GOT3 (cell line): ENCODE results near the gene MBP.
"Not testable (repeated sequence)": the region's sequence is repeated elsewhere in the genome, so short reads cannot be mapped to it uniquely, and the experiment has no call there.

Experiments
- DNase-seq: peaks from one replicate; lab custom pipeline; 2025; ENCODE audit warnings: mixed read lengths; lab: John Stamatoyannopoulos, UW

The MBP gene

GRCh38 chr18:76970770-76971559, 161.6 kb downstream of the MBP start:
- no peak for DNase-seq

GRCh38 chr18:76967721-76968472, 164.7 kb downstream of the MBP start:
- no peak for DNase-seq

DNA sequence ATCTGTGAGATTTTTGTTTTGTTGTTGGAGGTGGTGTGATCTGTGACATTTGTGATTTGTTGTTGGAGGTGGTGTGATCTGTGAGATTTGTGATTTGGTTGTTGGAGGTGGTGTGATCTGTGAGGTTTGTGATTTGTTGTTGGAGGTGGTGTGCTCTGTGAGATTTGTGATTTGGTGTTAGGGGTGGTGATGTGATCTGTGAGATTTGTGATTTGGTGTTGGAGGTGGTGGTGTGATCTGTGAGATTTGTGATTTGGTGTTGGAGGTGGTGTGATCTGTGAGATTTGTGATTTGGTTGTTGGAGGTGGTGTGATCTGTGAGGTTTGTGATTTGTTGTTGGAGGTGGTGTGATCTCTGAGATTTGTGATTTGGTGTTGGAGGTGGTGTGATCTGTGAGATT, 165.3 kb downstream of the MBP start:
- DNase-seq, result not testable (repeated sequence)

DNA sequence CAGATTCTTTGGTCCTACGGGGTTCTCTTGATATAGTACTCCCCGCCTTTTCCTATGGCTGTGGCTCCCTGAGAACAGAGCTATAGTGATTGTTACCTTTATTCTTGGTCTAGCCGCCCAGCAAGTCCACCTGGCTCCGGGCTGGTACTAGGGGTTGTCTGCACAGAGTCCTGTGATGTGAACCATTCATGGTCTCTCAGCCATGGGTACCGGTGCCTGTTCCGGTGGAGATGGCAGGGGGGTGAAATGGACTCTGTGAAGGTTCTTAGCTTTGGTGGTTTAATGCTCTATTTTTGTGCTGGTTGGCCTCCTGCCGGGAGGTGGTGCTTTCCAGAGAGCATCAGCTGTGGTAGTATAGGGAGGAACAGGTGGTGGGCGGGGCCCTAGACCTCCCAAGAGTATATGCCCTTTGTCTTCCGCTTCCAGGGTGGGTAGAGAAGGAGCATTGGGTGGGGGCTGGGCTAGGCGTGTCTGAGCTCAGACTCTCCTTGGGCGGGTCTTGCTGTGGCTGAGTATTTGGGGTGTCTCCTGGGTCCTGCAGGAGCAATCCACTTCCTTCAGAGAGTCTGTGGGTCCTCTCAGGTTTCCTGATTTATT, 166.9 kb downstream of the MBP start:
- DNase-seq, result not testable (repeated sequence)

- DNase-seq, result no peak
These were observed 168.6 kb downstream of the MBP start for GRCh38 chr18:76963936-76964335.

DNA sequence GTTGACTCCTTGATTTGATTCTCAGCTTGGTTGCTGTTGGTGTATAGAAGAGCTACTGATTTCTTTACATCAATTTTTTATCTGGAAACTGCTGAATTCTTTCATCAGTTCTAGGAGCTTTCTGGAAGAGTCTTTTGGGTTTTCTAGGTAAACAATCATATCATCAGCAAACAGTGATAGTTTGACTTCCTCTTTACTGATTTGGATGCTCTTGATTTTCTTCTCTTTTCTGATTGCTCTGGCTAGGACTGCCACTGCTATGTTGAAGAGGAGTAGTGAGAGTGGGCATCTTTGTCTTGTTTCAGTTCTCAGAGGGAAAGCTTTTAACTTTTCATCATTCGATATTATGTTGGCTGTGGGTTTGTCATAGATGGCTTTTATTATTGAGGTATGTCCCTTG, 169.7 kb downstream of the MBP start:
- DNase-seq, result no peak

DNA sequence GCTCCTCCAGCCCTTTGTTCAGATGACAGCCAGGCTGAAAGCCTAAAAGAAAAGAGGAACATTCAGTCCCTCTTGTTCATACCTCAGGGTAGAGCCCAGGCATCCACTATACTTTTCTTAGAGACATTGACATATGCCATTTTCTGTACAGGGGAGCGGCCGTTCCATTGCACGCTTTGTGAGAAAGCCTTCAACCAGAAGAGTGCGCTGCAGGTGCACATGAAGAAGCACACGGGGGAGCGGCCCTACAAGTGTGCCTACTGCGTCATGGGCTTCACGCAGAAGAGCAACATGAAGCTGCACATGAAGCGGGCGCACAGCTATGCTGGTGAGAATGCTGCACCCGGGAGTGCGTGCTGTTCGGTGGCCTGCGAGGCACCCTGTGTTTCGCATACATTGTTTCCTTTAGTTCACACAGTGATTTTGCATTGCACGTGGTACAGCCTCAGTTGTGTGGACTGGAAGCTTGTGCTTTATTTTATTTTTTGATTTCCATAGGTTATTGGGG, 172.0 kb downstream of the MBP start:
- no peak for DNase-seq

DNA sequence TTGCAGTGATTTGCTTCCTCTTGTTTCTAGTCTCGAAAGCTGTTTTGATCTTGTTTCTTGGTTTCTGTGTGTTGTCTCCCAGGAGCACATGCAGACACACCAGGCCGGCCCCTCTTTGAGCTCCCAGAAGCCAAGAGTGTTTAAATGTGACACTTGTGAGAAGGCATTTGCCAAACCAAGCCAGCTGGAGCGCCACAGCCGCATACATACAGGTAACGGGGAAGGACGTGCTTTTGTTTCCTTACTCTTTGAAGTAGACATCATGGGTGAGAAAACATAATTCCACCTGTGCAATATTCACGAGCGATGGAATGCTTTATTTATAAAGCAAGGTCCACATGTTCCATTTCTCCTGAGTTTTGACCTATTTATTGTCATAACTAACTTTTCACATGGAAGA, 173.0 kb downstream of the MBP start:
- DNase-seq, result no peak

GRCh38 chr18:76958692-76959341, 173.8 kb downstream of the MBP start:
- no peak for DNase-seq

DNA sequence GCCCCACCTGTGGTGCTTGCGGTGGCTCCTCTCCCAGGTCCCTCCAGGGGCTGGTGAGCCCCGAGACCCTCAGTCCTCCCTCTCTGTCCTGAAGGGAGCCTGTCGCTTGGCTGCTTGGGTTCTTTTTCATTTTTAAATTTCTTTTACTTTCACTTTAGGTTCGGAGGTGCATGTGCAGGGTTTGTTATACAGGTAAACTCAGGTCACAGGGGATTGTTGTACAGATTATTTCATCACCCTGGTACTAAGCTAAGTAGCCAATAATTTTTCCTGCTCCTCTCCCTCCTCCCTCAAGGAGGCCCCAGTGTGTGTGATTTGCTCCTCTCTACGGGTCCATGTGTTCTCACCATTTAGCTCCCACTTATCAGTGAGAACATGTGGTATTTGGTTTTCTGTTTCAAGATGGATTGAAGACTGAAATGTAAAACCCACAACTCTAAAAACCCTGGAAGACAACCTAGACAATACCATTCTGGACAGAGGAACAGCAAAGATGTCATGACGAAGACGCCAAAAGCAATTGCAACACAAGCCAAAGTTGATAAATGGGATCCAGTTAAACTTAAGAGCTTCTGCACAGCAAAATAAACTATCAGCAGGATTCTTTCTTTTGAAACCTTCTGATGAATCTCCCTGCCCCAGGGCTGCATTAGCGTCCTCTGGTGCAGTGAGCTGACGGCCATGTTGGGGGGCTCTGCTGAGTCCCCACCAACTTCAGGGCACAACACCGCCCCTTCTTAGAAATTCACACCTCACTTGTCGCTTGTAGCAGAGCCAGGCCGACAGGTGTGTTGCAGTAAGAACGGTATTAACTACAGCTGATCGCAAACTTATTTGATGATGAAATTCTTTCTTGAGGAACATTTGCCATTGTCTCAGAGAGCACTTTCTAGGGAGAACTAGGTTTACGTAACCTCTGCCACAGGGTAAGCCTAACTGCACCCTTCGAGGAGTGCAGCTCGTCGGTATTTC, 174.9 kb downstream of the MBP start:
- DNase-seq, result no peak

DNA sequence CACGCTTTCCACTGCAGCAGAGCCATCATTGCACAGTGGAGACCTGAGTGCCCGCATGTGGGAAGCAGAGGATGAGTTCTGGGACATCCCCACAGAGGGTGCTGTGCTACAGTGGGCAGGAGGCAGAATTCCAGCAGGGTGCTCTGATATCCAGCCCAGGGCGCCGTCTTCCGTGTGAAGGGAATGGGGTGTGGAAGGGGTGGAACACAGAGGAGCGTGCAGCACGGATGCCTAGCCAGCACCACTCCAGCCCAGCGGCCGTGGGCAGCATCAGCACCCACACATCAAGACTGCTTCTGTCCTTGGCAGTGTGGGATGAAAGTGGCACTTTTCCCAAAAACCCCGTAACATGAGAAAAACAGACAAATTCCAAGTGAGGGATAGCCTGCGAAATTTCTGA, 175.9 kb downstream of the MBP start:
- DNase-seq, result no peak

- DNase-seq, result no peak
These were observed 176.9 kb downstream of the MBP start for GRCh38 chr18:76955524-76956170.

DNA sequence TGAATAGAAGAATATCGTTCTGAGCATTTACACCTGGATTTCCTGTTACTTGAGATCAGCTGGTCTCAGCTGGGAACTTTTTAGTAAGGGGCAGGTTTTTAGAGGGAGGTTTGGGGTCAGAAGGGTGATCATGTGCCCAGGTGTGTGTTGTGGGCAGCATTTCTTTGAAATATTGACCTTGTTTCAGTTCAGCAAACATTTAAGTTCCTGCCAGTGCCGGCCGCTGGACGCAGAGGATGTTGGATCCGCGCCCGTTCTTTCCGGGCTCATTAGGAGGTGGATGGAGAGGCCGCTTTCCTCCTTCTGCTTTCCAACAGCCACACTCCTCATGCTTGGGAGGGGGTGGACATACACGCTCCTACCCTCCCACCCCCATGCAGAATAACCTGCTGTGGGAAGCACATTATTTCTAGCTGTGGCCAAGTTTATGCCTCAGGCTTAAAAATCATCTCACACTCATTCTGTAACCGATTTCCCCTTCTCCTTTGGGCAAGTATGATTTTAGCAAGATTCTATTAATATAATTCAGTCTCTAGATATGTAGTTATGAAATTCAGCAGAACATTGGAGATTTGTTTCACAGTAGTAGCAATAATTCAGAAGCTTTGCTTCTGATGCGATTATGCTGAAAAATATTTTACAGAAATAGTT, 178.9 kb downstream of the MBP start:
- no peak for DNase-seq

DNA sequence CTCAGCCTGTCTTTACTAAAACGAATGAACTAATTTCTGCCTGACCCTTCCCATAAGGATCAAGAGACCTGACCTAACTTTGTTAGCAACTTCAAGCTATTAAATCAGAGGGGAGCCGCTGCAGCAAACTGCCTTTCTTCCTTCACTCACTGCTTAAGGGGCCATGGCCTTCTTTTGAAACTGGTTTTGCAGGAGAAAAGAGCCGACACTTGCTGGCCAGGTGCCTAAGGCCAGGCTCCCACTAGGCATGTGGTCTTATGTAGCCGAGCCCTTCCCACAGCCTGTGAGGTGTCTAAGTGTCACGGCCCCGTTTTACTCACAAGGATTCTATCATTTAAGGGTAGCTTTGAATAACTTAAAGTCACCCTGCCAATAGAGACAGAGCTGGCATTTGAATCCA, 179.4 kb downstream of the MBP start:
- DNase-seq, result no peak

- no peak for DNase-seq
These were observed 179.8 kb downstream of the MBP start for GRCh38 chr18:76952747-76953146.

- DNase-seq, result no peak
These were observed 180.9 kb downstream of the MBP start for GRCh38 chr18:76951456-76952247.

DNA sequence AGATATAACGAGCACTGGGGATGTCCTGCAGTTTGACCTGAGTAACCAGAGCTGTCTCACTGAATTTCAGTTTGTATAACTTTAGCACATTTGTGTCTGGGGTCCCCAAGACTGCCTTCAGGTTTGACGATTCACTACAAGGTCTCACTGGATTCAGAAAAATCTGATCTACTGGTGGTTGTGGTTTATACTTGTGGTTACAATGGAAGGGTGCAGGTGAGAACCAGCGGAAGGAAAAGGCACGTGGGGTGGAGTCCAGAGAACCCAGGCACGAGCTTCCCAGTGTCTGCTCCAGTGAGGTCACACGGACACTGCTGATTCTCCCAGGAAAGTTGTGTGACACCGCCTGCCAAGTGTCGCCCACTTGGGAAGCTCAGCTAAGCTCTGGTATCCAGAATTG, 184.2 kb downstream of the MBP start:
- DNase-seq, result no peak

DNA sequence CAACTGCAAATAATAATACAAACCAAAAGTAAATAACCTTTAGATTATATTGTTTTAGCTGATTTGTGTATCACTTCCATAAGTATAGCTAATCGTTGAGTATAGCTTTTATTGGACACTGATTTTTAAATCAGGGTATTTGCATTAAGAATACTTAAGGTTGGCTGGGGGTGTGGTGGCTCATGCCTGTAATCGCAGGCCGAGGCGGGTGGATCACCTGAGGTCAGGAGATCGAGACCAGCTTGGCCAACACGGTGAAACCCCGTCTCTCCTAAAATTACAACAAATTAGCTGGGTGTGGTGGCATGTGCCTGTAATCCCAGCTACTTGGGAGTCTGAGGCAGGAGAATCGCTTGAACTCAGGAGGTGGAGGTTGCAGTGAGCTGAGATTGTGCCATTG, 188.2 kb downstream of the MBP start:
- not testable (repeated sequence) for DNase-seq
